ENCODE data around the gene MS4A13. TPM values are rescaled to one million over a fixed set of nuclear protein-coding genes. Genes with fewer than 3 reads are reported as not detected.
A peak's percentile ranks its signal among the peaks of the same experiment; 100 is the strongest.
"Not testable (repeated sequence)": the region's sequence is repeated elsewhere in the genome, so short reads cannot be mapped to it uniquely, and the experiment has no call there.

MS4A13 gene
- total RNA-seq, 5 donors from 2014 or later (not counting 1 experiment from before 2014, with no cell fraction given): not detected

DNA sequence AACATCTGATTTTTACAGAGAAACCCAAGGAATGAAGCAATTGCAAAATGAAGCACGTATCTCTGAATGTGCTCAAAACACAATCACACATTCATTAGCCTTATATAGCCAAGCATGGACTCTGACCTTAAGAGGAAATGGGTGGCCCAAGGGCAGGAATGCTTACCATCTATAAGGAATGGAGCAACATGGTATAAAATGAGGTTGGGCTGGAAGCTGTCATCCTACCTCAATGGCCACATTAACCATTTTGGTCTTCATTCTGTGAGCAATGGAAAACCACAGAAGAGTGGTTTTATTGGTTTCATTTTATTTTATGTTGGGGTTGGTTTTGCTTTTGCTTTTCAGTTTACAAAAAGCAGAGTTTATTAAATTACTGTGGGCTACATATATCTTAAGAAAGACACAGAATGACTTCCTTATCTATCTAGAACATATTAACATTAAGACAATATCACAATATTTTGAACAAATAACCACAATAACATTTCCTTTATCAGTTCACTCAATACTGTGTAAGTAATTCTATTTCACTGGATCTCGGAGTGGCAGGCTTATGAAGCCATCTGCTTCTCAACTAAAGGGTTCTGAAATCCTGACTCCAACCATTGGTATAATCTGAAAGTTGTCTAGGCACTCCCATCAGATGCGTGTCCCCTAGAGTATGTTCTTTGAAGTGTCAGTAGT lies 10.8 kb upstream of the MS4A13 start:
- DNase-seq (peak in 1 of 35 experiments; percentile 7), ATAC-seq (replicated peaks in 1 of 4) (no peak)
- H3K4me3 Mint-ChIP-seq: no peak overlapping the region
- Histone ChIP-seq H3K27me3 (replicated peaks in 1 of 2; ENCODE audit: control insufficient read depth in 2 of 2, extremely low read depth in 1 of 2, insufficient read depth in 2 of 2, low read length in 1 of 2) (no peaks in the 10 kb centered on the region), H3K9me3 (no peaks in the 10 kb centered on the region), H3K4me3 (ENCODE audit: control insufficient read depth in 1 of 2, extremely low read depth in 1 of 2, low read length in 1 of 2) (no peak overlapping the region), H3K36me3 (ENCODE audit: control insufficient read depth in 2 of 2, extremely low read depth in 1 of 2, insufficient read depth in 1 of 2, low read length in 1 of 2) (no peaks in the 10 kb centered on the region), H3K27ac (ENCODE audit: low read length) (no peak overlapping the region), H3K4me1 (ENCODE audit: control insufficient read depth in 1 of 2, extremely low read depth in 1 of 2, insufficient read depth in 2 of 2, low read length in 2 of 2) (no peaks in the 10 kb centered on the region)
- H3K36me3 Mint-ChIP-seq: no peaks in the 10 kb centered on the region
- H3K9me3 Mint-ChIP-seq: peaks cover 0 to 4% (median 0%) of the 10 kb centered on the region in 3 donors
- peaks cover 7 to 14% (median 11%) of the 10 kb centered on the region in 3 donors for H3K4me1 Mint-ChIP-seq
- WGBS (ENCODE audit: insufficient coverage): no CpG with 5 or more reads among the region's 3 CpGs
- POLR2A ChIA-PET: no interaction called here
- H3K27me3 Mint-ChIP-seq: peaks cover 5 to 11% of the 10 kb centered on the region in 2 donors
- CTCF ChIA-PET: no interaction called here
- H3K27ac Mint-ChIP-seq: no peak overlapping the region

DNA sequence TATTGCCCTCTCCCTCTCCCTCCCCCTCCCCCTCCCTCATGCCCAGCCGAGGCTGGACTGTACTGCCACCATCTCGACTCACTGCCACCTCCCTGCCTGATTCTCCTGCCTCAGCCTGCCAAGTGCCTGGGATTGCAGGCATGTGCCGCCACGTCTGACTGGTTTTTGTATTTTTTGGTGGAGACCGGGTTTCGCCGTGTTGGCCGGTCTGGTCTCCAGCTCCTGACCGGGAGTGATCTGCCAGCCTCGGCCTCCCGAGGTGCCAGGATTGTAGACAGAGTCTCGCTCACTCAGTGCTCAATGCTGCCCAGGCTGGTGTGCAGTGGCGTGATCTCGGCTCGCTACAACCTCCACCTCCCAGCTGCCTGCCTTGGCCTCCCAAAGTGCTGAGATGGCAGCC lies 5.6 kb upstream of the MS4A13 start:
- H3K4me1 Mint-ChIP-seq; H3K27ac Mint-ChIP-seq; H3K36me3 ChIP-seq (ENCODE audit: control insufficient read depth in 2 of 2, extremely low read depth in 1 of 2, insufficient read depth in 1 of 2, low read length in 1 of 2); H3K9me3 Mint-ChIP-seq; POLR2A ChIA-PET; H3K27ac ChIP-seq (ENCODE audit: low read length); DNase-seq; CTCF ChIA-PET; H3K36me3 Mint-ChIP-seq; H3K4me3 ChIP-seq (ENCODE audit: control insufficient read depth in 1 of 2, extremely low read depth in 1 of 2, low read length in 1 of 2); H3K27me3 ChIP-seq (replicated peaks in 1 of 2; ENCODE audit: control insufficient read depth in 2 of 2, extremely low read depth in 1 of 2, insufficient read depth in 2 of 2, low read length in 1 of 2); H3K9me3 ChIP-seq; ATAC-seq (replicated peaks in 1 of 4); H3K4me1 ChIP-seq (ENCODE audit: control insufficient read depth in 1 of 2, extremely low read depth in 1 of 2, insufficient read depth in 2 of 2, low read length in 2 of 2); H3K4me3 Mint-ChIP-seq: not testable (repeated sequence)
- peaks cover 10 to 12% of the 10 kb centered on the region in 2 donors for H3K27me3 Mint-ChIP-seq
- 84% methylated on average over 8 of the region's 15 CpGs for whole genome bisulfite sequencing (ENCODE audit: insufficient coverage)

GRCh38 chr11:60510209-60510608 lies 5.0 kb upstream of the MS4A13 start:
- H3K27ac Mint-ChIP-seq; H3K4me3 Mint-ChIP-seq; H3K4me1 ChIP-seq (ENCODE audit: control insufficient read depth in 1 of 2, extremely low read depth in 1 of 2, insufficient read depth in 2 of 2, low read length in 2 of 2); ATAC-seq (replicated peaks in 1 of 4); H3K36me3 Mint-ChIP-seq; H3K27ac ChIP-seq (ENCODE audit: low read length); H3K4me3 ChIP-seq (ENCODE audit: control insufficient read depth in 1 of 2, extremely low read depth in 1 of 2, low read length in 1 of 2); POLR2A ChIA-PET; H3K9me3 Mint-ChIP-seq; DNase-seq; H3K27me3 ChIP-seq (replicated peaks in 1 of 2; ENCODE audit: control insufficient read depth in 2 of 2, extremely low read depth in 1 of 2, insufficient read depth in 2 of 2, low read length in 1 of 2); H3K4me1 Mint-ChIP-seq; H3K36me3 ChIP-seq (ENCODE audit: control insufficient read depth in 2 of 2, extremely low read depth in 1 of 2, insufficient read depth in 1 of 2, low read length in 1 of 2); H3K9me3 ChIP-seq; CTCF ChIA-PET: not testable (repeated sequence)
- WGBS (ENCODE audit: insufficient coverage): 88% methylated on average over 16 of the region's 28 CpGs
- H3K27me3 Mint-ChIP-seq: peaks cover 10 to 12% of the 10 kb centered on the region in 2 donors

- no peaks in the 10 kb centered on the region for H3K4me1 Mint-ChIP-seq
- POLR2A ChIA-PET: no interaction called here
- Histone ChIP-seq H3K4me3 (ENCODE audit: control insufficient read depth in 1 of 2, extremely low read depth in 1 of 2, low read length in 1 of 2) (no peak overlapping the region), H3K9me3 (no peaks in the 10 kb centered on the region), H3K27ac (ENCODE audit: low read length) (no peak overlapping the region), H3K4me1 (ENCODE audit: control insufficient read depth in 1 of 2, extremely low read depth in 1 of 2, insufficient read depth in 2 of 2, low read length in 2 of 2) (no peaks in the 10 kb centered on the region), H3K27me3 (replicated peaks in 1 of 2; ENCODE audit: control insufficient read depth in 2 of 2, extremely low read depth in 1 of 2, insufficient read depth in 2 of 2, low read length in 1 of 2) (peaks cover 0 to 9% of the 10 kb centered on the region in 2 experiments), H3K36me3 (ENCODE audit: control insufficient read depth in 2 of 2, extremely low read depth in 1 of 2, insufficient read depth in 1 of 2, low read length in 1 of 2) (no peaks in the 10 kb centered on the region)
- no peak overlapping the region for H3K27ac Mint-ChIP-seq
- CTCF ChIA-PET: no interaction called here
- WGBS (ENCODE audit: insufficient coverage): 42% methylated on average over 3 of the region's 6 CpGs
- H3K9me3 Mint-ChIP-seq: peaks cover 0 to 4% (median 0%) of the 10 kb centered on the region in 3 donors
- H3K36me3 Mint-ChIP-seq: no peaks in the 10 kb centered on the region
- H3K27me3 Mint-ChIP-seq: peaks cover 13 to 14% of the 10 kb centered on the region in 2 donors
- H3K4me3 Mint-ChIP-seq: no peak overlapping the region
- DNase-seq (no peak), ATAC-seq (replicated peaks in 1 of 4) (no peak)
Measured at GRCh38 chr11:60511393-60511792, 3.8 kb upstream of the MS4A13 start.

- Mint-ChIP-seq H3K36me3 (no peaks in the 10 kb centered on the region), H3K27me3 (peaks cover 10 to 11% of the 10 kb centered on the region in 2 donors), H3K9me3 (peaks cover 0 to 4% (median 0%) of the 10 kb centered on the region in 3 donors), H3K4me3 (no peak overlapping the region), H3K27ac (no peak overlapping the region), H3K4me1 (no peaks in the 10 kb centered on the region)
- Histone ChIP-seq H3K9me3 (no peaks in the 10 kb centered on the region), H3K4me3 (ENCODE audit: control insufficient read depth in 1 of 2, extremely low read depth in 1 of 2, low read length in 1 of 2) (no peak overlapping the region), H3K4me1 (ENCODE audit: control insufficient read depth in 1 of 2, extremely low read depth in 1 of 2, insufficient read depth in 2 of 2, low read length in 2 of 2) (no peaks in the 10 kb centered on the region), H3K27me3 (replicated peaks in 1 of 2; ENCODE audit: control insufficient read depth in 2 of 2, extremely low read depth in 1 of 2, insufficient read depth in 2 of 2, low read length in 1 of 2) (peaks cover 0 to 9% of the 10 kb centered on the region in 2 experiments), H3K36me3 (ENCODE audit: control insufficient read depth in 2 of 2, extremely low read depth in 1 of 2, insufficient read depth in 1 of 2, low read length in 1 of 2) (no peaks in the 10 kb centered on the region), H3K27ac (ENCODE audit: low read length) (no peak overlapping the region)
- 40% methylated on average over 1 of the region's 3 CpGs for WGBS (ENCODE audit: insufficient coverage)
- POLR2A ChIA-PET: no interaction called here
- ATAC-seq (replicated peaks in 1 of 4) (no peak), DNase-seq (no peak)
- CTCF ChIA-PET: no interaction called here
Measured at GRCh38 chr11:60512651-60513225, 2.5 kb upstream of the MS4A13 start.

DNA sequence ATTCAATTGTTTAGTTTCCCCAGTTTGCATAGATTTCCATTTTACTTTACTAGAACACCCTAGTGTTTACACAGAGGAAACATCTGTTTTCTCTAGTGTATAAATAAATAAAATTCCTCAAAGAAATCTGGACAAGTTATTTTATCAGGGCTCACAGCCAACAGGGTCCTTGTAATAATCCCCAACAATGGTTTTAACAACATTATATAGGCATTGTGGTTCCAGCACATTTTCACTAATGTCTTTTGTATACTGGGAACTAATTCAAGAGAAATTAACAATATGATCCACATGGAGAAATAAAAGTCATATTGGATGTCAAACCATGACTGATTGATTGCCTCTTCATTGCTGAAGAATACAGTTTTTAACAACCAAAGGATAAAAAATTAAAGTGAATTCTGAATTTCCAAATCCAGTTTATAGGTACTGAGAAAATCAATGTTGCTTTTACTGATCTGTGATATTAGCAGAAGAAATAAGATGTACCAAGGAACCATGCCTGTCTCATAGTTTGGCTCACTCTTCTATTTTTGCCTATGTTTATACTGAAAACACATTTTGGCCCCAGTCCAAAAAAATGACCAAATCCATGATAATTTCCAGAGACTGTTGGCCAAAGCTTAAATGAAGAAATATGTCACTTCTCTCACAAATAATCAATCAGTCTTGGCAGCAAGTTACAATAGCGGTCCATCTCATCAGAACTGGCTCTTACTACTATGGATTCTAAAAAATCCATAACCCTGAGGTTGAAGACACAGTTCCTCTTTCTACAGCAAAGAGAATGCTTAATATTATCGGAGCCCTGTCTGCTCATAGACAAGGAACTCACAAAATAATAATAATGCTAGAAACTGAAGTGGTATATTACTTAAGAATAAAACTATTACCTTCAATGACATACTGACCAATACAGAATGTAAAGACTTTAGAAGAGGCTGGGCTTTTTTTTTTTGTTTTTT lies 1.4 kb upstream of the MS4A13 start:
- CTCF ChIA-PET: no interaction called here
- Histone ChIP-seq H3K27me3 (replicated peaks in 1 of 2; ENCODE audit: control insufficient read depth in 2 of 2, extremely low read depth in 1 of 2, insufficient read depth in 2 of 2, low read length in 1 of 2) (peaks cover 0 to 9% of the 10 kb centered on the region in 2 experiments), H3K27ac (ENCODE audit: low read length) (no peak overlapping the region), H3K4me1 (ENCODE audit: control insufficient read depth in 1 of 2, extremely low read depth in 1 of 2, insufficient read depth in 2 of 2, low read length in 2 of 2) (no peaks in the 10 kb centered on the region), H3K4me3 (ENCODE audit: control insufficient read depth in 1 of 2, extremely low read depth in 1 of 2, low read length in 1 of 2) (no peak overlapping the region), H3K36me3 (ENCODE audit: control insufficient read depth in 2 of 2, extremely low read depth in 1 of 2, insufficient read depth in 1 of 2, low read length in 1 of 2) (no peaks in the 10 kb centered on the region), H3K9me3 (no peaks in the 10 kb centered on the region)
- Mint-ChIP-seq H3K4me1 (no peaks in the 10 kb centered on the region), H3K4me3 (no peak overlapping the region), H3K27ac (no peak overlapping the region), H3K27me3 (peaks cover 8 to 14% of the 10 kb centered on the region in 2 donors), H3K9me3 (peaks cover 0 to 4% (median 0%) of the 10 kb centered on the region in 3 donors), H3K36me3 (no peaks in the 10 kb centered on the region)
- POLR2A ChIA-PET: no interaction called here
- ATAC-seq (replicated peaks in 1 of 4) (no peak), DNase-seq (no peak)
- WGBS (ENCODE audit: insufficient coverage): no CpG with 5 or more reads among the region's 2 CpGs

All from T-cell (primary cell).